MM.1S (cell line): ENCODE data around the gene ANKS1B.

Experiments used
- DNase-seq: peaks from one replicate; pipeline ENCODE4 v3.0.0-alpha.2; 2015
- H2AFZ ChIP-seq: fragments of 300-600 bp; sonication (generic); 2 replicates; pipeline ENCODE4 v1.6.0; 2016; ENCODE audit warnings: antibody characterized with exemption, low read length
- H3F3A ChIP-seq: fragments of 300-600 bp; sonication (generic); 2 replicates; pipeline ENCODE4 v1.6.1; 2016; ENCODE audit warnings: mild to moderate bottlenecking, antibody characterized with exemption, low read length, moderate library complexity, mixed read lengths; ENCODE audit not compliant: insufficient read depth
- H3K27ac ChIP-seq: fragments of 300-600 bp; sonication (generic); 2 replicates; pipeline ENCODE4 v1.5.1; 2016; ENCODE audit warnings: mild to moderate bottlenecking, low read length
- H3K27me3 ChIP-seq: fragments of 300-600 bp; sonication (generic); replicated peaks from 2 replicates; pipeline ENCODE4 v1.6.0; 2016; ENCODE audit warnings: low read length; ENCODE audit not compliant: insufficient read depth
- H3K36me3 ChIP-seq: fragments of 300-600 bp; sonication (generic); replicated peaks from 2 replicates; pipeline ENCODE4 v1.6.1; 2016; ENCODE audit warnings: mild to moderate bottlenecking, low read length, mixed read lengths; ENCODE audit not compliant: insufficient read depth
- H3K4me1 ChIP-seq: fragments of 300-600 bp; sonication (generic); 2 replicates; pipeline ENCODE4 v1.6.1; 2016; ENCODE audit warnings: low read length, mixed read lengths
- H3K4me2 ChIP-seq: fragments of 300-600 bp; sonication (generic); 2 replicates; pipeline ENCODE4 v1.6.0; 2016; ENCODE audit warnings: low read depth, low read length
- H3K4me3 ChIP-seq: fragments of 300-600 bp; sonication (generic); 2 replicates; pipeline ENCODE4 v1.5.1; 2016; ENCODE audit warnings: low read length, mixed read lengths
- H3K79me2 ChIP-seq: fragments of 300-600 bp; sonication (generic); 2 replicates; pipeline ENCODE4 v1.6.1; 2016; ENCODE audit warnings: mixed run types, low read length, mixed read lengths
- H3K9ac ChIP-seq: fragments of 300-600 bp; sonication (generic); 2 replicates; pipeline ENCODE4 v1.6.1; 2016; ENCODE audit warnings: low read length, mixed read lengths
- H3K9me2 ChIP-seq: fragments of 300-600 bp; sonication (generic); replicated peaks from 2 replicates; pipeline ENCODE4 v1.6.1; 2016; ENCODE audit warnings: mild to moderate bottlenecking, low read length, mixed read lengths; ENCODE audit not compliant: insufficient read depth
- H3K9me3 ChIP-seq: fragments of 300-600 bp; sonication (generic); replicated peaks from 2 replicates; pipeline ENCODE4 v1.6.1; 2016; ENCODE audit warnings: mild to moderate bottlenecking, low read length, mixed read lengths; ENCODE audit not compliant: insufficient read depth
- H4K20me1 ChIP-seq: fragments of 300-600 bp; sonication (generic); 2 replicates; pipeline ENCODE4 v1.6.1; 2016; ENCODE audit warnings: mild to moderate bottlenecking, low read length, moderate library complexity, mixed read lengths; ENCODE audit not compliant: insufficient read depth
- CTCF ChIP-seq: fragments of 300-600 bp; sonication (generic); IDR thresholded peaks from 2 replicates; pipeline ENCODE4 v1.5.1; 2016; ENCODE audit warnings: antibody characterized with exemption, low read length, mixed read lengths
- EZH2 ChIP-seq: fragments of 300-600 bp; sonication (generic); optimal IDR thresholded peaks from 2 replicates; pipeline ENCODE3; 2017; ENCODE audit warnings: low read depth, mild to moderate bottlenecking, antibody characterized with exemption, low read length, mixed read lengths
- EZH2phosphoT487 ChIP-seq: fragments of 300-600 bp; sonication (generic); IDR thresholded peaks from 2 replicates; pipeline ENCODE4 v1.6.1; 2018; ENCODE audit warnings: antibody characterized with exemption, low read length

ANKS1B gene

GRCh38 chr12:98696036-98696646 lies 1288.6 kb downstream of the ANKS1B start:
- TF ChIP-seq CTCF: no peak
- TF ChIP-seq EZH2: no peak
- TF ChIP-seq EZH2phosphoT487: no peak
- DNase-seq: no peak
- no peaks in the 10 kb centered on the region for H3K9me3 ChIP-seq
- no peaks in the 10 kb centered on the region for H3K36me3 ChIP-seq
- H3K27me3 ChIP-seq: no peaks in the 10 kb centered on the region
- no peaks in the 10 kb centered on the region for H3K9me2 ChIP-seq
- no peak overlapping the region for H3K27ac ChIP-seq
- H3F3A ChIP-seq: no peaks in the 10 kb centered on the region
- no peak overlapping the region for H2AFZ ChIP-seq
- H3K4me3 ChIP-seq: no peak overlapping the region
- no peaks in the 10 kb centered on the region for H3K4me1 ChIP-seq
- H3K4me2 ChIP-seq: no peak overlapping the region
- no peak overlapping the region for H3K9ac ChIP-seq
- H3K79me2 ChIP-seq: no peaks in the 10 kb centered on the region
- H4K20me1 ChIP-seq: no peaks in the 10 kb centered on the region

- H2AFZ ChIP-seq: no peak overlapping the region
- H3K36me3 ChIP-seq: no peaks in the 10 kb centered on the region
- H4K20me1 ChIP-seq: no peaks in the 10 kb centered on the region
- H3K79me2 ChIP-seq: no peaks in the 10 kb centered on the region
- no peaks in the 10 kb centered on the region for H3K9me3 ChIP-seq
- no peaks in the 10 kb centered on the region for H3K27me3 ChIP-seq
- no peak overlapping the region for H3K4me2 ChIP-seq
- no peak overlapping the region for H3K4me3 ChIP-seq
- DNase-seq: no peak
- H3K4me1 ChIP-seq: no peaks in the 10 kb centered on the region
- H3K9ac ChIP-seq: no peak overlapping the region
- TF ChIP-seq CTCF (no peak), EZH2phosphoT487 (no peak), EZH2 (no peak)
- no peaks in the 10 kb centered on the region for H3F3A ChIP-seq
- no peak overlapping the region for H3K27ac ChIP-seq
- H3K9me2 ChIP-seq: no peaks in the 10 kb centered on the region
Measured at GRCh38 chr12:98691351-98691750, 1293.4 kb downstream of the ANKS1B start.

GRCh38 chr12:98686603-98687002 lies 1298.1 kb downstream of the ANKS1B start:
- H3F3A ChIP-seq: no peaks in the 10 kb centered on the region
- H3K4me3 ChIP-seq: no peak overlapping the region
- no peaks in the 10 kb centered on the region for H4K20me1 ChIP-seq
- H3K27ac ChIP-seq: no peak overlapping the region
- no peak for TF ChIP-seq CTCF
- TF ChIP-seq EZH2: no peak
- no peak for TF ChIP-seq EZH2phosphoT487
- no peaks in the 10 kb centered on the region for H3K79me2 ChIP-seq
- H3K9me3 ChIP-seq: no peaks in the 10 kb centered on the region
- no peaks in the 10 kb centered on the region for H3K36me3 ChIP-seq
- no peak overlapping the region for H2AFZ ChIP-seq
- H3K4me2 ChIP-seq: no peak overlapping the region
- no peak overlapping the region for H3K9ac ChIP-seq
- no peaks in the 10 kb centered on the region for H3K4me1 ChIP-seq
- no peak for DNase-seq
- no peaks in the 10 kb centered on the region for H3K9me2 ChIP-seq
- no peaks in the 10 kb centered on the region for H3K27me3 ChIP-seq
